HG03457 (cell line): ENCODE measurements around the gene ZNF470.
A peak's percentile ranks its signal among the peaks of the same experiment; 100 is the strongest.

Experiments
- ATAC-seq: cut with Tn5 transposase; IDR thresholded peaks from one replicate; pipeline ENCODE4 v1.9.1; 2021; ENCODE audit warnings: moderate number of reproducible peaks; ENCODE audit not compliant: unreplicated experiment

The ZNF470 gene

GRCh38 chr19:56567274-56568120 is at the start of gene ZNF470:
Gene ZNF470 (plus strand): TSS chr19:56567468. CDS start chr19:56570312, 2,844 bp downstream.
- peak; percentile 93 for ATAC-seq

DNA sequence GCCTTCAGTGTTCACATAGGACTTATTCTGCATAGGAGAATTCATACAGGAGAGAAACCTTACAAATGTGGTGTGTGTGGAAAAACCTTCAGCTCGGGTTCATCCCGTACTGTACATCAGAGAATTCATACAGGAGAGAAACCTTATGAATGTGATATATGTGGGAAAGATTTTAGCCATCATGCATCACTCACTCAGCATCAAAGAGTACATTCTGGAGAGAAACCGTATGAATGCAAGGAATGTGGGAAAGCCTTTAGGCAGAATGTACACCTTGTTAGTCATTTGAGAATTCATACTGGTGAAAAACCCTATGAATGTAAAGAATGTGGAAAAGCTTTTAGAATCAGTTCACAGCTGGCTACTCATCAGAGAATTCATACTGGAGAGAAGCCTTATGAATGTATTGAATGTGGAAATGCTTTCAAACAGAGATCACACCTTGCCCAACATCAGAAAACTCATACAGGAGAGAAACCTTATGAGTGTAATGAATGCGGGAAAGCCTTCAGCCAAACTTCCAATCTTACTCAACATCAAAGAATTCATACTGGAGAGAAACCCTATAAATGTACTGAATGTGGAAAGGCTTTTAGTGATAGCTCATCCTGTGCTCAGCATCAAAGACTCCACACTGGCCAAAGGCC is 41.9 kb upstream of the ZNF470 start:
- no peak for ATAC-seq

DNA sequence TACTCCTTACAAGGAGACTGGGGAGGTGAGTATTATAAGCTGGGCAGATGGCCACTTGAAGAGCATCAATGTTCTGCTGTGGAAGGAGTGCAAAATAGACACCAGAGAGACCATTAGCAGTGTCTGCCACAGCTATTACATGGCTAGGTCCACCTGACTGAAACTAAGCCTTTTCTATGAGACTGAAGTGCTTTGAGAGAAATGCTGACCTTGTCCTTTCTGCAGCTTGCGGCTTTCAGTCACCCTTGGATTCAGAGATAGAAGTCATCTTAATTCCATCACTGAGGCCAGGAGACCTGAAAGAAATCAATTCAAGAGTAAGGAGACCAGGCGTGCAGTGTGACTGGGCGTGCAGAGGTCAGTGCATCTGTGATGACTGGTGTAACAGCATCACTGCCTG is 29.8 kb upstream of the ZNF470 start:
- ATAC-seq: no peak

DNA sequence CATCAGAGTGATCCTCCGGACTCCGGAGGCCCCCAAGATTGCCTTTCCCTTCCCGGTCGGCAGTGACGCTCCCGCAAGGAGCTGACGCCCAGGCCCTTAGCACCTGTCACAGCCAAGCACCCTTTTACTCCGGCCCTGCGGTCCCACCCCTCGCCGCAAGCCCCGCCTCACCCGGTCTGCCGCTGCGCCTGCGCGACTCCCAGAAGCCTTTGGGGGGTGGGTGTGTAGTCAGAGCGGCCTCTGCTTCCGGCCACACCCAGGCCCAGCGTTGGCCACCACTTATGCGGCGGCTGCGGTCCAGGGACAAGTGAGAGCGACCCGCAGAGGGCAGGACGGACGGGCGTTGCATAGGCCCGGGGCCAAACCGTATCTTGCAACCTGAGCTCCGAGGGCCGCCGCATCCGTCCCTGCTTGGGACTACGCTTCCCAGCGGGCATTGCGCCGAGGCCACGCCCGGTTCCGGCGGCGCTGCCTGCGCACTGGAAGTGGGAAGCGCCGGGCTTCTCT is 29.0 kb upstream of the ZNF470 start:
- ATAC-seq: no peak

DNA sequence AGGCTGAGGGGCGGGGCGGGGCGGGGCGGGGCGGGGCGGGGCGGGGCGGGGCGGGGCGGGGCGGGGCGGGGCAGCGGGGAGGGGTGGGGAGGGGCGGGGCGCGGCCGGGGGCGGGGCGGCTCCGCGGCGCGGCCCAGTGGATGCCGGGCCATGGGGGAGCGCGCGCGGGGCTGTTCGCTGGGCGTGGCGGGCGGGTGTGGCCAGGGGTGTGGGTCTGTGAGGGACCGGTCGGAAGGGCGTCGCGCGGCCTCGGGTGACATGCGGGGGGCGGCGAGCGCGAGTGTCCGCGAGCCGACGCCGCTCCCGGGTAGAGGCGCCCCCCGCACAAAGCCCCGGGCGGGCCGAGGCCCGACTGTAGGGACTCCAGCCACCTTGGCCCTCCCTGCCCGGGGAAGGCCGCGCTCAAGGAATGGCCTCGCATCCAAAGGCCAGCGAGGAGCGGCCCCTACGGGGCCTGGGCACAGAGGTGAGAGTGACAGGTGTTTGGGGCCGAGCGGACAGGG is 28.5 kb upstream of the ZNF470 start, which contains the start of gene ZFP28:
ZFP28 (plus strand) TSS at position 188 of the 503 bp plus-strand sequence; CDS start at position 259, 71 bp downstream.
- no peak for ATAC-seq

- no peak for ATAC-seq
Measured at GRCh38 chr19:56543776-56544175, 23.5 kb upstream of the ZNF470 start.

DNA sequence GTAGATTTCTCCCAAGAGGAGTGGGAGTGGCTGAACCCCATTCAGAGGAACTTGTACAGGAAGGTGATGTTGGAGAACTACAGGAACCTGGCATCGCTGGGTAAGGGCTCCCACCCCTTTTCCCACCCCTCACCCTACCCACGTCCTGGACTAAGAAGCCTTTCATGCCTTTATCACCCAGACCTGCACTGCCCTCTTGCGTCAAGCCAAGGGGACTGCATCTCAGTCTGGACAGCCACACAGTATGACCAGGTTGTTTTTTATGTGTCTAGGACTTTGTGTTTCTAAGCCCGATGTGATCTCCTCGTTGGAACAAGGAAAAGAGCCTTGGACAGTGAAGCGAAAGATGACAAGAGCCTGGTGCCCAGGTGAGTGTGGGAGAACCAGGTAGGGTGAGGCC is 19.7 kb upstream of the ZNF470 start:
- ATAC-seq: no peak

DNA sequence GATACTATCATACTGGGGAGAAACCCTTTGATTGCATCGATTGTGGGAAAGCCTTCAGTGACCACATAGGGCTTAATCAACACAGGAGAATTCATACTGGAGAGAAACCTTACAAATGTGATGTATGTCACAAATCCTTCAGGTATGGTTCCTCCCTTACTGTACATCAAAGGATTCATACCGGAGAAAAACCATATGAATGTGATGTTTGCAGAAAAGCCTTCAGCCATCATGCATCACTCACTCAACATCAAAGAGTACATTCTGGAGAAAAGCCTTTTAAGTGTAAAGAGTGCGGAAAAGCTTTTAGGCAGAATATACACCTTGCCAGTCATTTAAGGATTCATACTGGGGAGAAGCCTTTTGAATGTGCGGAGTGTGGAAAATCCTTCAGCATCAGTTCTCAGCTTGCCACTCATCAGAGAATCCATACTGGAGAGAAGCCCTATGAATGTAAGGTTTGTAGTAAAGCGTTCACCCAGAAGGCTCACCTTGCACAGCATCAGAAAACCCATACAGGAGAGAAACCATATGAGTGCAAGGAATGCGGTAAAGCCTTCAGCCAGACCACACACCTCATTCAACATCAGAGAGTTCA is 12.9 kb upstream of the ZNF470 start:
- no peak for ATAC-seq

GRCh38 chr19:56562766-56563165 is 4.5 kb upstream of the ZNF470 start:
- no peak for ATAC-seq

DNA sequence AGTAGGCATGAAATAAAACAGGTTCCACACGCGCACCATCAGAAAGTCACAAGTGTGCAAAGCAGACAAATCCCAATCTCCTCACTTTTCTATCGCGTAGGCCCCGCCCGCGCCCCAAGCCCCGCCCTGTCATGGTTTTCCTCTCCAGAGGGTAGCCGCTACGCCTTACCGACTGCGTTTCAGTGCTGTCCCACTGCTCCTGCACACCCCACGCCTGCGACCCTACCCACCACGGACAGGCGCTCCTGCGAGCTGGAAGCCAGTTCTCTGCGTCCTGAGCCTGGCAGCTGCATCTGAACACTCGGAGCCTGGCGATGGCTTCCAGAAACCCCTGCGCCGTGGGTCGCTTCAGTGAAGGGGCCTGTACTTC is 379 bp upstream of the ZNF470 start:
- ATAC-seq: no peak

DNA sequence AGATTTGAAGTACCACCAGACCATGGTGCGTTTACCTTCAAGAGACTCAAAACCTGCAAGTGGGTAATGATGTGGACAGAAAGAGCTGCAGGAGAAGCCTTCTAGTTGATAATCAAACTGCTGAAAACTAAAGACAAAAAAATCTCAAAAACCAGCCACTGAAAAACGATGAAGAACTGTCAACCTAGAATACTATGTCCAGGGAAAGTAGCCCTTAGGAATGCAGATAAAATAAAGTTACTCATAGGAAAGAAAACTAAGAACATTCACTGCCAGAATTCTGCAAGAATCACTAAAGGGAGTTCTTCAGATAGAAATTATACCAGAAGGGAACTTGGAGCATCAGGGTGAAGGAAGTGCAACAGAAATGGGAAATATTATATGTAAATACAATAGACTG is 5.3 kb downstream of the ZNF470 start:
- ATAC-seq: no peak

GRCh38 chr19:56573914-56574313 is 6.6 kb downstream of the ZNF470 start:
- ATAC-seq: no peak

DNA sequence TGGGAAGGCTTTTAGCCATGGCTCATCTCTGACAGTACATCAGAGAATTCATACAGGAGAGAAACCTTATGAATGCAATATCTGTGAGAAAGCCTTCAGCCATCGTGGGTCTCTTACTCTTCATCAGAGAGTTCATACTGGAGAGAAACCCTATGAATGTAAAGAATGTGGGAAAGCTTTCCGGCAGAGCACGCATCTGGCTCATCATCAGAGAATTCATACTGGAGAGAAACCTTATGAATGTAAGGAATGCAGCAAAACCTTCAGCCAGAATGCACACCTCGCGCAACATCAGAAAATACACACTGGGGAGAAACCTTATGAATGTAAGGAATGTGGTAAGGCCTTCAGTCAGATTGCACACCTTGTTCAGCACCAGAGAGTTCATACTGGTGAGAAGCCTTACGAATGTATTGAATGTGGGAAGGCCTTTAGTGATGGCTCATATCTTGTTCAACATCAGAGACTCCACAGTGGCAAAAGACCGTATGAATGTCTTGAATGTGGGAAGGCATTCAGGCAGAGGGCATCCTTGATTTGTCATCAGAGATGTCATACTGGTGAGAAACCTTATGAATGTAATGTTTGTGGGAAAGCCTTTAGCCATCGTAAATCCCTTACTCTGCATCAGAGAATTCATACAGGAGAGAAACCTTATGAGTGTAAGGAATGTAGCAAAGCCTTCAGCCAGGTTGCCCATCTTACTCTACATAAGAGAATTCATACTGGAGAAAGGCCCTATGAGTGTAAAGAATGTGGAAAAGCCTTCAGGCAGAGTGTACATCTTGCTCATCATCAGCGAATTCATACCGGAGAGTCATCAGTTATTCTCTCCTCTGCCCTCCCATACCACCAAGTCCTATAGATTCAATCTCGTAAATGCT is 10.7 kb downstream of the ZNF470 start:
- no peak for ATAC-seq

- no peak for ATAC-seq
Measured at GRCh38 chr19:56594446-56594782, 27.1 kb downstream of the ZNF470 start.

GRCh38 chr19:56594783-56595547 is 27.7 kb downstream of the ZNF470 start, which contains the start of gene ZNF71:
Gene ZNF71 (plus strand): TSS chr19:56595302. CDS start chr19:56601559, 6,257 bp downstream.
- ATAC-seq: peak; percentile 88

DNA sequence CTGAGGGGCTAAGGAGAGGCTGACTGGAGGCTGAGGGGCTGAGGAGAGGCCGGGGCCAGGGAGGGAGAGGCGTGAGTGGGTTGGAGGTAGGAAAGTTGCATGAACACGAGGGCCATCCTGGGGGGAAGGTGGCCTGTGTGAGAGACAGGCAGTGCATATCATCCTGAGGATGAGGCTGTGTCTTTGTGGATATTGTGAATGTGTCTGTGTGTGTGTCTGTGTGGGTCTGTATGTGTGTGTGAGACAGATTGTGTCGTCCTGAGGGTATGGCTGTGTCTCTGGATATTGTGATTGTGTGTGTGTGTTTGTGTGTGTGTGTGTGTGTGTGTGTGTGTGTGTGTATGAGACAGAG is 28.3 kb downstream of the ZNF470 start:
- no peak for ATAC-seq

- no peak for ATAC-seq
Measured at GRCh38 chr19:56596676-56597075, 29.4 kb downstream of the ZNF470 start.

- no peak for ATAC-seq
Measured at GRCh38 chr19:56597696-56598095, 30.4 kb downstream of the ZNF470 start.

GRCh38 chr19:56601375-56601774 is 34.1 kb downstream of the ZNF470 start:
- ATAC-seq: no peak

- ATAC-seq: no peak
Measured at GRCh38 chr19:56603829-56604228, 36.6 kb downstream of the ZNF470 start.
